ENCODE results near the gene DAPK1.

DAPK1 gene

DNA sequence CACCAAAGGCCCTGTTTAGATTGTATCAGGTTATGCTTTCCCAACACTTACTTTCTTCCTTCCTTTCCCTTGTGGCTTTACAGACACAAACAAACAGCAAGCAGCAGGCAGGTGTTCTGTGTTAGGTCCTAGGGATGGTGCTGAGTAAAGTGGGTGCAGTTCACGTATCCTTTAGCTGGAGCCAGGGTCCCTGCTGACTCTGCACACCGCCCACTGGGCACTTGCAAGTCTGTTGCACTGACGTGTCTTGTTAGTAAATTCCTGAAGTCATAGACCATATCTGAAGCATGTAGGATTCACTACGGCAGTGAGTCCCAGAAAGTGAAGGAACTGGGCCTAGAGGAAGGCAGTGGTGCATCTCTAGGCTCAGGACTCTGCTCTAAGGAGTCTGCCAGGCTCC, 96.5 kb downstream of the DAPK1 start:
- H3K4me3 ChIP-seq (ENCODE audit: low read depth in 1 of 2, low read length in 2 of 2), result no peak overlapping the region
- H3K79me2 ChIP-seq (ENCODE audit: insufficient read depth, low read length), result no peaks in the 10 kb centered on the region
- no peak for DNase-seq
- H3K4me1 ChIP-seq (ENCODE audit: insufficient read depth, low read length), result no peaks in the 10 kb centered on the region
- TF ChIP-seq, protein P1, sequence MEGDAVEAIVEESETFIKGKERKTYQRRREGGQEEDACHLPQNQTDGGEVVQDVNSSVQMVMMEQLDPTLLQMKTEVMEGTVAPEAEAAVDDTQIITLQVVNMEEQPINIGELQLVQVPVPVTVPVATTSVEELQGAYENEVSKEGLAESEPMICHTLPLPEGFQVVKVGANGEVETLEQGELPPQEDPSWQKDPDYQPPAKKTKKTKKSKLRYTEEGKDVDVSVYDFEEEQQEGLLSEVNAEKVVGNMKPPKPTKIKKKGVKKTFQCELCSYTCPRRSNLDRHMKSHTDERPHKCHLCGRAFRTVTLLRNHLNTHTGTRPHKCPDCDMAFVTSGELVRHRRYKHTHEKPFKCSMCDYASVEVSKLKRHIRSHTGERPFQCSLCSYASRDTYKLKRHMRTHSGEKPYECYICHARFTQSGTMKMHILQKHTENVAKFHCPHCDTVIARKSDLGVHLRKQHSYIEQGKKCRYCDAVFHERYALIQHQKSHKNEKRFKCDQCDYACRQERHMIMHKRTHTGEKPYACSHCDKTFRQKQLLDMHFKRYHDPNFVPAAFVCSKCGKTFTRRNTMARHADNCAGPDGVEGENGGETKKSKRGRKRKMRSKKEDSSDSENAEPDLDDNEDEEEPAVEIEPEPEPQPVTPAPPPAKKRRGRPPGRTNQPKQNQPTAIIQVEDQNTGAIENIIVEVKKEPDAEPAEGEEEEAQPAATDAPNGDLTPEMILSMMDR (IDR thresholded peaks at IDR 0.05; ENCODE audit: borderline replicate concordance, extremely low read depth, low read length, poor library complexity, severe bottlenecking), result no peak
- TF ChIP-seq EZH2 (IDR thresholded peaks at IDR 0.05; ENCODE audit: borderline replicate concordance, low read depth, low read length, severe bottlenecking), result no peak
- no peak overlapping the region for H3K9ac ChIP-seq (ENCODE audit: low read depth, low read length)
- H3K27ac ChIP-seq (ENCODE audit: low read length), result no peak overlapping the region
- H3K36me3 ChIP-seq (ENCODE audit: insufficient read depth, low read length), result no peaks in the 10 kb centered on the region
- no peak overlapping the region for H3K4me2 ChIP-seq (ENCODE audit: insufficient read depth, low read length)
- no peak overlapping the region for H2AFZ ChIP-seq (ENCODE audit: low read depth, low read length)
- ATAC-seq (ENCODE audit: insufficient read depth, low read depth), result no peak
- no peaks in the 10 kb centered on the region for H3K27me3 ChIP-seq (ENCODE audit: insufficient read depth, low read length, poor library complexity)
- no peaks in the 10 kb centered on the region for H3K9me3 ChIP-seq (ENCODE audit: insufficient read depth, low read length, severe bottlenecking)
- no peaks in the 10 kb centered on the region for H4K20me1 ChIP-seq (ENCODE audit: insufficient read depth, low read length)

DNA sequence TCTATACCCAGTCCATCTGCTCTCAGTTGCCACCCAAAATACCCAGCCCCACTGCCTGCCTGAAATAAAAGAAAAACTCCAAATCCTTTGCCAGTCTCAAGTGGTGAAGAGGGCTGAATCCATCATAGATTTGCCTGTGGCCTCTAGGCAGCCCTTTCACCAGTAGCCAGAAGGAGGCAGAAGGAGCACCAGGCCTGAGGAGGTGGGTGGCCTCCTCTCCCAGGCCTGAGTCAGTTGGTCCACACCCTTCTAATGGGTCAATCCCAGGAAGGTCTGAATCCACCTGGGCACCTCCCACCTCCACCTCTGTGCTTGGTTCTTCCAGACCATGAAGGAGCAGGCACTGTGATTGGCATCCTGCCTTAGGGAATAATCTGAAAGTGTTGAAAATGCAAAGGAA, 97.0 kb downstream of the DAPK1 start:
- Histone ChIP-seq H3K4me2 (ENCODE audit: insufficient read depth, low read length) (no peak overlapping the region), H3K27ac (ENCODE audit: low read length) (no peak overlapping the region), H3K36me3 (ENCODE audit: insufficient read depth, low read length) (no peaks in the 10 kb centered on the region), H3K9me3 (ENCODE audit: insufficient read depth, low read length, severe bottlenecking) (no peaks in the 10 kb centered on the region), H4K20me1 (ENCODE audit: insufficient read depth, low read length) (no peaks in the 10 kb centered on the region), H3K4me3 (ENCODE audit: low read depth in 1 of 2, low read length in 2 of 2) (no peak overlapping the region), H3K4me1 (ENCODE audit: insufficient read depth, low read length) (no peaks in the 10 kb centered on the region), H3K79me2 (ENCODE audit: insufficient read depth, low read length) (no peaks in the 10 kb centered on the region), H3K27me3 (ENCODE audit: insufficient read depth, low read length, poor library complexity) (no peaks in the 10 kb centered on the region), H3K9ac (ENCODE audit: low read depth, low read length) (no peak overlapping the region), H2AFZ (ENCODE audit: low read depth, low read length) (no peak overlapping the region)
- TF ChIP-seq EZH2 (IDR thresholded peaks at IDR 0.05; ENCODE audit: borderline replicate concordance, low read depth, low read length, severe bottlenecking), result no peak
- TF ChIP-seq, protein P1 (IDR thresholded peaks at IDR 0.05; ENCODE audit: borderline replicate concordance, extremely low read depth, low read length, poor library complexity, severe bottlenecking), result no peak
- DNase-seq (no peak), ATAC-seq (ENCODE audit: insufficient read depth, low read depth) (no peak)

DNA sequence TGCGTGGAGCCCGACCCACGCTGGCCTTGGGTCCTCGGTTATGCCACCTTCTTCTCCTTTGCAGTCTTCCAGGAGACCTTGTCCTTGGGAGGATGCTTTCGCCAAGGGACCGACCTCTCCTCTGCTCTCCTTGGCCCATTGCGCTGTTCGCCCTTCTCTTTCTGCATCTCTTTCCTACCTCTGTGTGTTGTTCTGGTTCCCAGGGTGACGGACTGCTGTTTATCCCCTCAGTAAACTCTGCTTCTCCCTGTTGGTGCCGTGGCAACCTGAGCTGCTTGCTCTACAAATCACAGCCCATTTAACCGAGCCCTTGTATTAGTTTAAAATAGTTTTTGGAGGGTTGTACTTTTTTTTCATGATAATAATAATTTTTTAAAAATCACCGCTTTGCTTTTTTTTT, 97.9 kb downstream of the DAPK1 start:
- Histone ChIP-seq H3K4me3 (ENCODE audit: low read depth in 1 of 2, low read length in 2 of 2) (no peak overlapping the region), H3K9me3 (ENCODE audit: insufficient read depth, low read length, severe bottlenecking) (no peaks in the 10 kb centered on the region), H3K27me3 (ENCODE audit: insufficient read depth, low read length, poor library complexity) (no peaks in the 10 kb centered on the region), H3K79me2 (ENCODE audit: insufficient read depth, low read length) (no peaks in the 10 kb centered on the region), H2AFZ (ENCODE audit: low read depth, low read length) (no peak overlapping the region), H3K27ac (ENCODE audit: low read length) (no peak overlapping the region), H4K20me1 (ENCODE audit: insufficient read depth, low read length) (no peaks in the 10 kb centered on the region), H3K9ac (ENCODE audit: low read depth, low read length) (no peak overlapping the region), H3K4me1 (ENCODE audit: insufficient read depth, low read length) (no peaks in the 10 kb centered on the region), H3K36me3 (ENCODE audit: insufficient read depth, low read length) (no peaks in the 10 kb centered on the region), H3K4me2 (ENCODE audit: insufficient read depth, low read length) (no peak overlapping the region)
- ATAC-seq (ENCODE audit: insufficient read depth, low read depth) (no peak), DNase-seq (no peak)
- no peak for TF ChIP-seq EZH2 (IDR thresholded peaks at IDR 0.05; ENCODE audit: borderline replicate concordance, low read depth, low read length, severe bottlenecking)
- TF ChIP-seq, protein P1 (IDR thresholded peaks at IDR 0.05; ENCODE audit: borderline replicate concordance, extremely low read depth, low read length, poor library complexity, severe bottlenecking), result no peak

DNA sequence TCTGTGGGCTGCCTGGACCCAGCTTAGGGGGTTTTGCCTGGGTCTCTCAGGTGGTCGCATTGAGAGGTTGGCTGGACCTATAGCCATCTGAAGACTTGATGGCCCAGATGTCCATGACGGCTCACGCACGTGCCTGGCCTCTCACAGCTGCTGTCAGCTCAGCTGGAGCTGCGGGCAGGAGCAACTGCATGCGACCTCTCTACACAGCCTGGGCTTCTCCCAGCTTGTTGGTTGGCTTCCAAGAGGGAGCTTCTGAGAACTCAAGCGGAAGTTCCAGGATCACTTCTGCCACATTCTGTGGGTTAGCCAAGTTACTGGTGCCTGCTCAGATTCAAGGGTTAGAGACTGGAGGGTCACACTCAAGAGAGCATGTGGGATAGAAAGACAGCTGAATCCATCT, 99.2 kb downstream of the DAPK1 start:
- H3K79me2 ChIP-seq (ENCODE audit: insufficient read depth, low read length), result no peaks in the 10 kb centered on the region
- H3K4me3 ChIP-seq (ENCODE audit: low read depth in 1 of 2, low read length in 2 of 2), result no peak overlapping the region
- no peak overlapping the region for H3K4me2 ChIP-seq (ENCODE audit: insufficient read depth, low read length)
- ATAC-seq (ENCODE audit: insufficient read depth, low read depth), result no peak
- no peak for DNase-seq
- no peak for TF ChIP-seq EZH2 (IDR thresholded peaks at IDR 0.05; ENCODE audit: borderline replicate concordance, low read depth, low read length, severe bottlenecking)
- TF ChIP-seq, protein P1 (IDR thresholded peaks at IDR 0.05; ENCODE audit: borderline replicate concordance, extremely low read depth, low read length, poor library complexity, severe bottlenecking), result no peak
- H3K4me1 ChIP-seq (ENCODE audit: insufficient read depth, low read length), result no peaks in the 10 kb centered on the region
- no peak overlapping the region for H3K9ac ChIP-seq (ENCODE audit: low read depth, low read length)
- H3K36me3 ChIP-seq (ENCODE audit: insufficient read depth, low read length), result no peaks in the 10 kb centered on the region
- no peaks in the 10 kb centered on the region for H3K9me3 ChIP-seq (ENCODE audit: insufficient read depth, low read length, severe bottlenecking)
- H4K20me1 ChIP-seq (ENCODE audit: insufficient read depth, low read length), result no peaks in the 10 kb centered on the region
- no peak overlapping the region for H3K27ac ChIP-seq (ENCODE audit: low read length)
- H3K27me3 ChIP-seq (ENCODE audit: insufficient read depth, low read length, poor library complexity), result no peaks in the 10 kb centered on the region
- no peak overlapping the region for H2AFZ ChIP-seq (ENCODE audit: low read depth, low read length)

Data from DND-41 (cell line).